ENCODE results near the gene CYP46A1.

The CYP46A1 gene

DNA sequence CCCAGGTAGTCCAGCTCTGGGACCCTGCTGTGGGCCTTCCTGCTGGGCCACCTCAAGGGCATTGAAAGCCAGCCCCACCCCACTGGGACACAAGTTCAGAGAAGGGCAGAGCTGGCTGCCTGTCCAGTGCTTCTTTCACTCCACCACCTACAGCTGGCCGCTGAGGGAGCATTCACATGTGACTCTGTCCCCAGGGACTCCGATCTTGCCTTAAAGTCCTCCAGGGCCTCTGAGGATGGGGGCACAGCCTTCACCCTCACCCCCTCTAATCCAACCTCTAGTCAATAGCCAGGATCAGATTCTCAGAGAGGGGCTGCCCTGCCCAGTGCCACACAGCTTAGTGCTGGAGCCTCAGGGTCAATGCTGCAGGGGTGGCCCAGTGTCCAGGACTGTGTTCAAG lies 5.0 kb upstream of the CYP46A1 start:
- FAIRE-seq: no peak
- TF ChIP-seq SPI1 (IDR thresholded peaks at IDR 0.05; ENCODE audit: low read depth, low read length) (no peak), POLR2AphosphoS5 (IDR thresholded peaks at IDR 0.05; ENCODE audit: low read depth, low read length) (no peak), PAX5 (IDR thresholded peaks at IDR 0.05; ENCODE audit: insufficient read depth, low read length, severe bottlenecking) (no peak), TAF1 (IDR thresholded peaks at IDR 0.05; ENCODE audit: low read depth, low read length) (no peak), POU2F2 (IDR thresholded peaks at IDR 0.05; ENCODE audit: low read depth, low read length) (no peak), POLR2A (IDR thresholded peaks at IDR 0.05; ENCODE audit: low read depth, low read length) (no peak)
- no peak for DNase-seq (ENCODE audit: insufficient read length, low spot score)

DNA sequence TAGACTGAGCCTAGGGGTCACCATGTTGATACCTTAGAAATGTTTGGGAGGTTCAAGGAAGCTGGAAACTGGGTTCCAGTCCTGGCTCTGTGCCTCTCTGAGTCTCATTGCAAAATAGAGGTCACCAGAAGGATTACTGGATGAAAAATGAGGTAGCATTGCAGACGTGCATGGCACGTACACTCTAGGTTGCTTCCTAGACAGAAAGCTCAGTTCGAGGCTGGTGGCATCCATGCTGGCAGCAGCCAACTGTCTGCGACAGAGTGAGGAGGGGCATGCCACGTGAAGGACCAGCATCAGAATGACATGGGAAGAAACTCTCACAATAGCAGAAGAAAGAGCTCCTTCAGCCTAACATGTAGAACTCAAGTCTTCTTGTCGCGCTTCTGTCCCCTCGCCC lies 4.6 kb upstream of the CYP46A1 start:
- DNase-seq (ENCODE audit: insufficient read length, low spot score) (no peak), FAIRE-seq (no peak)
- TF ChIP-seq POLR2A (IDR thresholded peaks at IDR 0.05; ENCODE audit: low read depth, low read length) (no peak), POU2F2 (IDR thresholded peaks at IDR 0.05; ENCODE audit: low read depth, low read length) (no peak), TAF1 (IDR thresholded peaks at IDR 0.05; ENCODE audit: low read depth, low read length) (no peak), PAX5 (IDR thresholded peaks at IDR 0.05; ENCODE audit: insufficient read depth, low read length, severe bottlenecking) (no peak), SPI1 (IDR thresholded peaks at IDR 0.05; ENCODE audit: low read depth, low read length) (no peak), POLR2AphosphoS5 (IDR thresholded peaks at IDR 0.05; ENCODE audit: low read depth, low read length) (no peak)

DNA sequence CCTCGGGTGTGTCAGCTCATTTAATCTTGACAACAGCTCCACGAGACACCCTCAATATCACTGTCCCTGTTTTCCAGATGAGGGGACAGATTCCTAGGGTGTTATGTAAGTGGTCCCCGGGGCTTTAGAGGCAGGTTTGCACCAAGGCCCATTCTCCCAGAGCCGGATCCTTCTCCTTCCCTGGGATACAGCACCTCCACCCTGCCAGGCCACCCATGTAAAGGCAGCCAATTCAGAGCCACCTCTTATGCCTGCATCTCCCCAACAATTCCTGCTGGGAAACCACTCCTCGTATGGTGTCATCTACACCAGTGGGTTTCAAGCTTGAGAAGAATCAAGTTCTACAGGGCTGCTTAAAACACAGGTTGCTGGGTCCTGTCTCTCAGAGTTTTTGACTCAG lies 4.1 kb upstream of the CYP46A1 start:
- FAIRE-seq (no peak), DNase-seq (ENCODE audit: insufficient read length, low spot score) (no peak)

DNA sequence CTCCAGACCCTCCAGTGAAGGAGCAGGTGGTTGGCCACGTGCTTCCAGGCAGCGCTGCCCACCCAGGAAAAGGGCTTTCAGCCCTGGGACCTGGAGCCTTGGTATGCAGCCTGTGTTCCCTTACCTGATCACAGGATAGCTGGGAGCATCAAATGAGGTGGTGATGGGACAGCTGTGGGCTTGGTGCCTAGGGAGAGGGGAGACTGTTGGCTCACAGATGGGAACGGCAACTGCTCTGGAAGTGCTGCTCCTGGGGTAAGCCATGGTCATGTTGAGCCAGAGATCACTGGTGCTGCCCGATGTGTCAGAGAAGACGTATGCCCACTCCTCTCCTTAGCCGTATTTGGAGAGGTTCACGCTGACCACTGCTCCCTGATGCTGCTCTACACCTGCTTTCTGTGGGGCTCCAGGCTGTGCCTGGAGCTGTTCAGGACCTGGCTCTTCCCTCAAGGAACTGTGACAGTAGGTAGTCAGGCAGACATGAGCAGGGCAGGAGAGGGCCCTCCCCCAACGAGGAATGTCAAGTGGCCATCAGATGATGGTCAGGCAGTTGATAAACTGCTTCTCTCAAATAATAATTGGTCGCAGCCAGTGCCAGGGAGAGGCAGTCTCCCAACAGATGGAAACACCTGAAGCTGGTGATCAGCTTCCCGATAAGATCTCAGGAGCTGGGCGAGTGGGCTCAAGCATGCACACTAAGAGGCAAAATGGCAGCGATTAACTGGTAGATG lies 2.8 kb upstream of the CYP46A1 start:
- TF ChIP-seq PAX5 (IDR thresholded peaks at IDR 0.05; ENCODE audit: insufficient read depth, low read length, severe bottlenecking) (no peak), POLR2A (IDR thresholded peaks at IDR 0.05; ENCODE audit: low read depth, low read length) (no peak), TAF1 (IDR thresholded peaks at IDR 0.05; ENCODE audit: low read depth, low read length) (no peak), POLR2AphosphoS5 (IDR thresholded peaks at IDR 0.05; ENCODE audit: low read depth, low read length) (no peak)
- DNase-seq (ENCODE audit: insufficient read length, low spot score) (no peak), FAIRE-seq (no peak)

More for the DNA sequence above, 4.1 kb upstream of the CYP46A1 start:
- no peak for TF ChIP-seq POLR2A (IDR thresholded peaks at IDR 0.05; ENCODE audit: low read depth, low read length)
- no peak for TF ChIP-seq SPI1 (IDR thresholded peaks at IDR 0.05; ENCODE audit: low read depth, low read length)

DNA sequence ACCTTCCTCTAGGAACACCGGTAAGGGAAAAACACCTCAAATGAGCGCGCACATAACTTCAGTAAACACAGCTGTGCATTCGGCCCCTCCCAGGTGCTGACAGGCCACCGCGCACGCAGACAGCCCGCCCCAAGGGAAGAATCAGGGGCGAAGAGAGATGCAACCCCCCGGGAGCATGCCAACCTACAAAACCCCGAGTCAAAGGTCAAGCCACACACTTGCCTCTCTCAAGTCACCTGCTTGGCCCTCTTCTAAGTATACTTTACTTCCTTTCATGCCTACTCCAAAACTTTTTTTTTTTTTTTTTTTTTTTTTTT lies 2.3 kb upstream of the CYP46A1 start:
- TF ChIP-seq POLR2AphosphoS5 (IDR thresholded peaks at IDR 0.05; ENCODE audit: low read depth, low read length) (no peak), SPI1 (IDR thresholded peaks at IDR 0.05; ENCODE audit: low read depth, low read length) (no peak), POU2F2 (IDR thresholded peaks at IDR 0.05; ENCODE audit: low read depth, low read length) (no peak), PAX5 (IDR thresholded peaks at IDR 0.05; ENCODE audit: insufficient read depth, low read length, severe bottlenecking) (no peak), TAF1 (IDR thresholded peaks at IDR 0.05; ENCODE audit: low read depth, low read length) (no peak), POLR2A (IDR thresholded peaks at IDR 0.05; ENCODE audit: low read depth, low read length) (no peak)
- DNase-seq (ENCODE audit: insufficient read length, low spot score) (no peak), FAIRE-seq (no peak)

DNA sequence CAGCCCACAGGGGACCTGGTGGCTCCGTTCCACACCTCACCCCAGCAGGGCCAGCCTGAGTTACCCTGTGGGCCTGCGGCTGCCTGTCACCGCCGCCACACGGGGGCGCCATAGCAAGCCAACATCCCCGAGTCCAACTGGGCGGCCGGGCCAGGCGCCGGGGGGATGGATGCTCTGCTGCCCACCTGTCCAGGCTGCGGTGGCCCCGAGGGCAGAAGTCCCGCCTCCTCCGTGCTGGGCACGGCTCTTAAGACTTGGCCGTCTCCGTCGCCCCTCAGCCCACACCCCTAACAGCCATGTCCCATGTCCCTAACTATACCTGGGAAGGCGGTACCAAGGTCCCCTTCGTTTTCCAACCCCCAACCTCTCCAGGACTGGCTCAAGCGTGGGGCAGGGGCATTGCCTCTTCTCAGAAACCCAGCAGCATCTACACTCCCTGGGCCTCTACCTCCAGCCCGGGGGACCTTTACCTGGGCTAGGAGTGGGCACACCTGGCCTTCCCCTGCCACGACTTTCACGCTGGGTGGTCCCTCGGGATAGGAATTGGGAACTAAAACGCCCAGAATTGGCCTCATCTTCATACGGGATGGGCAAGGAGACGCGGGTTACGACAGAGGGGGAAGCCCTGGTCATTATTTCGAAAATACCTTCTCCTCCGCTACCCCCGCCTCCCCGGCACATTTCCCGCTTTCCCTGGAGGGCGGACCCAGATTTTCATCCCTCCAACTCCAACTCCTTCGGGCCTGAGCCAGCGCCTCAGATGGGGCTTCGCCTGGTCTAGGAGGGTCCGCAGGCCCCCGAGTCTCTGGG lies 1.1 kb upstream of the CYP46A1 start:
- FAIRE-seq: peak; percentile 94
- no peak for TF ChIP-seq TAF1 (IDR thresholded peaks at IDR 0.05; ENCODE audit: low read depth, low read length)
- TF ChIP-seq POLR2AphosphoS5 (IDR thresholded peaks at IDR 0.05; ENCODE audit: low read depth, low read length): no peak
- DNase-seq (ENCODE audit: insufficient read length, low spot score): peak; percentile 80

DNA sequence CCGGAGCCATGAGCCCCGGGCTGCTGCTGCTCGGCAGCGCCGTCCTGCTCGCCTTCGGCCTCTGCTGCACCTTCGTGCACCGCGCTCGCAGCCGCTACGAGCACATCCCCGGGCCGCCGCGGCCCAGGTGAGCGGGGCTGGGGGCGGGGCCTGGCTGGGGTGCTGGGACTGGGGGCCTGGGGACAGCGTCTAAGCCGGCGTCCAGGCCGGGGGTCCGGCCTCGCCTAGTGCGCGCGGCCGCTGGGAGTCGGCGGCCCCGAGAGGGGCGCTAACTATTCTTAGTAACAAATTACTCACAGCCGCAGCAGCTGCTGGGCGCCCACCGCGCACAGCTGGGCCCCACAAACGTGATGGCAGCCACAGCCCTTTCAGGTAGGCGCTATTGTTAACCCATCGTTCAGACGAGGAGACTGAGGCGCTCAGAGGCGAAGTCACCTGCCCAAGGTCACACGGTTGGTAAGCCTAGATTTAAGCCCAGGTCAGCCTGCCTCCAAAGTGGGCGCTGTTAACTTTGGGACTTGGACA lies 374 bp downstream of the CYP46A1 start:
- DNase-seq (ENCODE audit: insufficient read length, low spot score) (no peak), FAIRE-seq (peak; percentile 66)
- TF ChIP-seq POLR2A (IDR thresholded peaks at IDR 0.05; ENCODE audit: low read depth, low read length) (no peak), POU2F2 (IDR thresholded peaks at IDR 0.05; ENCODE audit: low read depth, low read length) (no peak), PAX5 (IDR thresholded peaks at IDR 0.05; ENCODE audit: insufficient read depth, low read length, severe bottlenecking) (no peak), POLR2AphosphoS5 (IDR thresholded peaks at IDR 0.05; ENCODE audit: low read depth, low read length) (no peak), SPI1 (IDR thresholded peaks at IDR 0.05; ENCODE audit: low read depth, low read length) (no peak), TAF1 (IDR thresholded peaks at IDR 0.05; ENCODE audit: low read depth, low read length) (no peak)

DNA sequence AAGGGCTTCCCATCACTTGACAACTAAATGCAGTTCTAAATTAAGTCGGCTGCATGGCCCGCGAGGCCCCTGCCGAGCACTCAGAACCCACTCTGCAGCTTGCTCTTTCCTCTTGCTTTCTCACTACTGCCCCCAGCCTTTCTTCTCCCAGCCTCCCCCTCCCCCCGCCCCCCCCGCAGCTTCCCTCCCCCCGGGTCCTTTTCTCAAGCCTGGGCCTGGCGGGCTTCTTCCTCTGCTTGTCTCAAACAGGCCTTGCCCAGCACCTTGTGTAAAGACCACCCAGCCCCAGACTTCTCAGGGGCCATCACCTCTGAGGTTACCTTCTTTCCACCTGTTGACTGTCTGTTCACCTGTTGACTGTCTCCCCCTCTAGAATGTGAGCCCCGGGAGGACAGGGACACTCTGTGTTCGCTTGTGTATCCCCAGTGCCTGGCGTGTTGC lies 1.1 kb downstream of the CYP46A1 start:
- DNase-seq (ENCODE audit: insufficient read length, low spot score) (no peak), FAIRE-seq (no peak)
- TF ChIP-seq POLR2A (IDR thresholded peaks at IDR 0.05; ENCODE audit: low read depth, low read length) (no peak), TAF1 (IDR thresholded peaks at IDR 0.05; ENCODE audit: low read depth, low read length) (no peak), POU2F2 (IDR thresholded peaks at IDR 0.05; ENCODE audit: low read depth, low read length) (no peak), POLR2AphosphoS5 (IDR thresholded peaks at IDR 0.05; ENCODE audit: low read depth, low read length) (no peak), SPI1 (IDR thresholded peaks at IDR 0.05; ENCODE audit: low read depth, low read length) (no peak), PAX5 (IDR thresholded peaks at IDR 0.05; ENCODE audit: insufficient read depth, low read length, severe bottlenecking) (no peak)

DNA sequence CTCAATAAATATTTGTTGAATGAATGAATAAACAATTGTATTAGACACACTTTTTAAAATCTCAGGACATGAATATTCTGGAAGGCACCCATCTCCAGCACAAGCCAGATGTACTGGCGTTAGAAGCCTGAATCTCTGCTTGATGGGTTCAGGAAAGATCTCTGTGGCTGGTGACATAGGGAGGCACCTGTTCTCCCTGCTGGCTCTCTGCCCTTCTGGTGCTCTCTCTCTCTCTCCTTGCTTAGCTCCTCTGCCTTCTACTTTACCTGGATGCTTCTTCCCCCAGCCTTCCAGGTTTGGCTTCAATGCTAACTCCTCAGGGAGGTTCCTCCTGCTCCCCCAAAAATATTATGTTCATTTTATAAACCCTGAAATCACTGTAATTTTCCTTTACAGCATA lies 1.5 kb downstream of the CYP46A1 start:
- no peak for FAIRE-seq
- DNase-seq (ENCODE audit: insufficient read length, low spot score): no peak
- TF ChIP-seq SPI1 (IDR thresholded peaks at IDR 0.05; ENCODE audit: low read depth, low read length) (no peak), POLR2AphosphoS5 (IDR thresholded peaks at IDR 0.05; ENCODE audit: low read depth, low read length) (no peak), POU2F2 (IDR thresholded peaks at IDR 0.05; ENCODE audit: low read depth, low read length) (no peak), PAX5 (IDR thresholded peaks at IDR 0.05; ENCODE audit: insufficient read depth, low read length, severe bottlenecking) (no peak)
